K562 (cell line): ENCODE data around the gene ERP29. TPM values are rescaled to one million over a fixed set of nuclear protein-coding genes. Genes with fewer than 3 reads are reported as not detected.
A peak's percentile ranks its signal among the peaks of the same experiment; 100 is the strongest.

Experiments
- CTBP1 ChIP-seq: fragments of 450-650 bp; IDR thresholded peaks from 2 replicates; pipeline ENCODE4 v1.6.1; 2016; ENCODE audit warnings: borderline replicate concordance
- LCOR ChIP-seq: sonication (generic); formaldehyde crosslinking; IDR thresholded peaks from 2 replicates; pipeline ENCODE4 v1.8.0; 2022; ENCODE audit warnings: mild to moderate bottlenecking, missing genetic modification reagents
- MEF2A ChIP-seq: IDR thresholded peaks from 2 replicates; pipeline ENCODE4 v1.6.1; 2011; ENCODE audit warnings: low read depth, mild to moderate bottlenecking, low read length, moderate library complexity; ENCODE audit not compliant: control insufficient read depth
- NFATC3 ChIP-seq: fragments of 450-650 bp; IDR thresholded peaks from 2 replicates; pipeline ENCODE4 v1.6.1; 2017; ENCODE audit warnings: mild to moderate bottlenecking
- polyA plus RNA-seq, 8 experiments: library from polyadenylated mRNA; depleted of rRNA in 4 of 8; stranded (reverse) in 5 of 8; unstranded in 3 of 8; fragments of >200 nt; fragmentation: Nextera tagmentation in 2 of 8; fragmentation: Illumina TruSeq in 1 of 8; extraction: Ambion mirVana in 2 of 8; extraction: Trizol in 1 of 8; gene quantifications; 2 replicates each; pipeline versions ENCODE4 v1.2.1 to v1.2.3, GENCODE V29; 2011 to 2014; ENCODE audit warnings: inconsistent platforms in 1 of 8, missing spikeins in 1 of 8
- total RNA-seq, 7 experiments: library from RNA; depleted of rRNA in 6 of 7; stranded (reverse); fragments of >200 nt in 6 of 7; fragmentation: Illumina TruSeq in 2 of 7; extraction: Trizol in 2 of 7; gene quantifications; 2 replicates each; pipeline versions ENCODE4 v1.2.1 to v1.2.3, GENCODE V29; 2011 to 2021; ENCODE audit warnings: low replicate concordance in 1 of 7
- TF ChIP-seq, protein P1 (sequence below): fragments of 200-600 bp; sonication (generic); IDR thresholded peaks from one replicate; pipeline ENCODE4 v1.6.1; 2012; ENCODE audit warnings: mild to moderate bottlenecking, low read depth, low read length, inconsistent platforms
- TF ChIP-seq, protein P2 (sequence below), 2 experiments: fragments of 450-650 bp; conservative IDR thresholded peaks; 2 replicates each; pipeline ENCODE4 v1.6.1; 2017; ENCODE audit warnings: mild to moderate bottlenecking in 2 of 2, moderate library complexity in 2 of 2
- TF ChIP-seq, protein P3 (sequence below): fragments of 250-450 bp; sonication (Bioruptor Pico); IDR thresholded peaks from 2 replicates; pipeline ENCODE4 v1.5.1; 2021; ENCODE audit warnings: mild to moderate bottlenecking
- TF ChIP-seq, protein P4 (sequence below): fragments of 450-650 bp; IDR thresholded peaks from 2 replicates; pipeline ENCODE4 v1.6.1; 2016

ERP29 gene
- total and polyA plus RNA-seq, 9 of the 15 experiments (the other 6 are each of a cell fraction or from before 2014, with no cell fraction given): 42.4 to 146 (median 111) TPM

DNA sequence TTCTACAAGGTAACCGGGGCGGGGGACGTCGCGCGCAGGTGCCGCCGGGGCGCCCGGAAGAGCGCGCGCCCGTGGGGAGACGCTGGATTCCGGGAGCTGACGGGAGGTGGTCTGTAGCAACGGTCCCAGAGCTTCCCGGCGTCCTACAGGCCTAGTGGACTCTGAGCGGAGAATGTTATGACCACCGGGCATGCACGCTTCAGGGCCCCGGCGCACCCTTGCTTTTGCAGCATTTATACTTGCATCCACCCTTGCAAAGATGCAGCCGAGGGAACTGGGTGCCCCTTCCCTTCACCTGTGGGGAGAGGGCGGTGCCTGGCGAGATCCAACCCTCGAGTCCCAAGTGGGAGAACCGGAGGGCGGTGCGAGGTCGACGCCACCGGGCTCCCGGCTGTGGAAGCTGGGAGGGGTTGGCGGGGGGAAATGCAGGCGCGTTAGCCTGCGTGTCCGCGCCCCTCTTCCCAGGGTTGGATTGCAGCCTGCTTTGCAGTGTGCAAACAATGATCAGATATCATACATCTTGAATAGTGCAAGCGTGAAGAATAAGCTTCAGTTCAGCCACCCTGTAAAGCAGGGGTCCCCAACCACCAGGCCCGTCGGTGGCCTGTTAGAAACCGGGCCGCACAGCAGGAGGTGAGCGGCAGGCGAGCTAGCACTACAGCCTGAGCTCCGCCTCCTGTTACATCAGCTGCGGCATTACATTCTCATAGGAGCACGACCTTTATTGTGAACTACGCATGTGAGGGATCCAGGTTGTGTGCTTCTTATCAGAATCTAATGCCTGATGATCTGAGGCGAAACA lies 576 bp downstream of the ERP29 start (continued):
- TF ChIP-seq, protein P1, sequence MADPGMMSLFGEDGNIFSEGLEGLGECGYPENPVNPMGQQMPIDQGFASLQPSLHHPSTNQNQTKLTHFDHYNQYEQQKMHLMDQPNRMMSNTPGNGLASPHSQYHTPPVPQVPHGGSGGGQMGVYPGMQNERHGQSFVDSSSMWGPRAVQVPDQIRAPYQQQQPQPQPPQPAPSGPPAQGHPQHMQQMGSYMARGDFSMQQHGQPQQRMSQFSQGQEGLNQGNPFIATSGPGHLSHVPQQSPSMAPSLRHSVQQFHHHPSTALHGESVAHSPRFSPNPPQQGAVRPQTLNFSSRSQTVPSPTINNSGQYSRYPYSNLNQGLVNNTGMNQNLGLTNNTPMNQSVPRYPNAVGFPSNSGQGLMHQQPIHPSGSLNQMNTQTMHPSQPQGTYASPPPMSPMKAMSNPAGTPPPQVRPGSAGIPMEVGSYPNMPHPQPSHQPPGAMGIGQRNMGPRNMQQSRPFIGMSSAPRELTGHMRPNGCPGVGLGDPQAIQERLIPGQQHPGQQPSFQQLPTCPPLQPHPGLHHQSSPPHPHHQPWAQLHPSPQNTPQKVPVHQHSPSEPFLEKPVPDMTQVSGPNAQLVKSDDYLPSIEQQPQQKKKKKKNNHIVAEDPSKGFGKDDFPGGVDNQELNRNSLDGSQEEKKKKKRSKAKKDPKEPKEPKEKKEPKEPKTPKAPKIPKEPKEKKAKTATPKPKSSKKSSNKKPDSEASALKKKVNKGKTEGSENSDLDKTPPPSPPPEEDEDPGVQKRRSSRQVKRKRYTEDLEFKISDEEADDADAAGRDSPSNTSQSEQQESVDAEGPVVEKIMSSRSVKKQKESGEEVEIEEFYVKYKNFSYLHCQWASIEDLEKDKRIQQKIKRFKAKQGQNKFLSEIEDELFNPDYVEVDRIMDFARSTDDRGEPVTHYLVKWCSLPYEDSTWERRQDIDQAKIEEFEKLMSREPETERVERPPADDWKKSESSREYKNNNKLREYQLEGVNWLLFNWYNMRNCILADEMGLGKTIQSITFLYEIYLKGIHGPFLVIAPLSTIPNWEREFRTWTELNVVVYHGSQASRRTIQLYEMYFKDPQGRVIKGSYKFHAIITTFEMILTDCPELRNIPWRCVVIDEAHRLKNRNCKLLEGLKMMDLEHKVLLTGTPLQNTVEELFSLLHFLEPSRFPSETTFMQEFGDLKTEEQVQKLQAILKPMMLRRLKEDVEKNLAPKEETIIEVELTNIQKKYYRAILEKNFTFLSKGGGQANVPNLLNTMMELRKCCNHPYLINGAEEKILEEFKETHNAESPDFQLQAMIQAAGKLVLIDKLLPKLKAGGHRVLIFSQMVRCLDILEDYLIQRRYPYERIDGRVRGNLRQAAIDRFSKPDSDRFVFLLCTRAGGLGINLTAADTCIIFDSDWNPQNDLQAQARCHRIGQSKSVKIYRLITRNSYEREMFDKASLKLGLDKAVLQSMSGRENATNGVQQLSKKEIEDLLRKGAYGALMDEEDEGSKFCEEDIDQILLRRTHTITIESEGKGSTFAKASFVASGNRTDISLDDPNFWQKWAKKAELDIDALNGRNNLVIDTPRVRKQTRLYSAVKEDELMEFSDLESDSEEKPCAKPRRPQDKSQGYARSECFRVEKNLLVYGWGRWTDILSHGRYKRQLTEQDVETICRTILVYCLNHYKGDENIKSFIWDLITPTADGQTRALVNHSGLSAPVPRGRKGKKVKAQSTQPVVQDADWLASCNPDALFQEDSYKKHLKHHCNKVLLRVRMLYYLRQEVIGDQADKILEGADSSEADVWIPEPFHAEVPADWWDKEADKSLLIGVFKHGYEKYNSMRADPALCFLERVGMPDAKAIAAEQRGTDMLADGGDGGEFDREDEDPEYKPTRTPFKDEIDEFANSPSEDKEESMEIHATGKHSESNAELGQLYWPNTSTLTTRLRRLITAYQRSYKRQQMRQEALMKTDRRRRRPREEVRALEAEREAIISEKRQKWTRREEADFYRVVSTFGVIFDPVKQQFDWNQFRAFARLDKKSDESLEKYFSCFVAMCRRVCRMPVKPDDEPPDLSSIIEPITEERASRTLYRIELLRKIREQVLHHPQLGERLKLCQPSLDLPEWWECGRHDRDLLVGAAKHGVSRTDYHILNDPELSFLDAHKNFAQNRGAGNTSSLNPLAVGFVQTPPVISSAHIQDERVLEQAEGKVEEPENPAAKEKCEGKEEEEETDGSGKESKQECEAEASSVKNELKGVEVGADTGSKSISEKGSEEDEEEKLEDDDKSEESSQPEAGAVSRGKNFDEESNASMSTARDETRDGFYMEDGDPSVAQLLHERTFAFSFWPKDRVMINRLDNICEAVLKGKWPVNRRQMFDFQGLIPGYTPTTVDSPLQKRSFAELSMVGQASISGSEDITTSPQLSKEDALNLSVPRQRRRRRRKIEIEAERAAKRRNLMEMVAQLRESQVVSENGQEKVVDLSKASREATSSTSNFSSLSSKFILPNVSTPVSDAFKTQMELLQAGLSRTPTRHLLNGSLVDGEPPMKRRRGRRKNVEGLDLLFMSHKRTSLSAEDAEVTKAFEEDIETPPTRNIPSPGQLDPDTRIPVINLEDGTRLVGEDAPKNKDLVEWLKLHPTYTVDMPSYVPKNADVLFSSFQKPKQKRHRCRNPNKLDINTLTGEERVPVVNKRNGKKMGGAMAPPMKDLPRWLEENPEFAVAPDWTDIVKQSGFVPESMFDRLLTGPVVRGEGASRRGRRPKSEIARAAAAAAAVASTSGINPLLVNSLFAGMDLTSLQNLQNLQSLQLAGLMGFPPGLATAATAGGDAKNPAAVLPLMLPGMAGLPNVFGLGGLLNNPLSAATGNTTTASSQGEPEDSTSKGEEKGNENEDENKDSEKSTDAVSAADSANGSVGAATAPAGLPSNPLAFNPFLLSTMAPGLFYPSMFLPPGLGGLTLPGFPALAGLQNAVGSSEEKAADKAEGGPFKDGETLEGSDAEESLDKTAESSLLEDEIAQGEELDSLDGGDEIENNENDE: no peak
- TF ChIP-seq LCOR (0 out of 2 replicates have a peak, but pooled peaks have one; percentile 14), MEF2A (no peak), CTBP1 (peak; percentile 64), NFATC3 (no peak)
- TF ChIP-seq, protein P2, sequence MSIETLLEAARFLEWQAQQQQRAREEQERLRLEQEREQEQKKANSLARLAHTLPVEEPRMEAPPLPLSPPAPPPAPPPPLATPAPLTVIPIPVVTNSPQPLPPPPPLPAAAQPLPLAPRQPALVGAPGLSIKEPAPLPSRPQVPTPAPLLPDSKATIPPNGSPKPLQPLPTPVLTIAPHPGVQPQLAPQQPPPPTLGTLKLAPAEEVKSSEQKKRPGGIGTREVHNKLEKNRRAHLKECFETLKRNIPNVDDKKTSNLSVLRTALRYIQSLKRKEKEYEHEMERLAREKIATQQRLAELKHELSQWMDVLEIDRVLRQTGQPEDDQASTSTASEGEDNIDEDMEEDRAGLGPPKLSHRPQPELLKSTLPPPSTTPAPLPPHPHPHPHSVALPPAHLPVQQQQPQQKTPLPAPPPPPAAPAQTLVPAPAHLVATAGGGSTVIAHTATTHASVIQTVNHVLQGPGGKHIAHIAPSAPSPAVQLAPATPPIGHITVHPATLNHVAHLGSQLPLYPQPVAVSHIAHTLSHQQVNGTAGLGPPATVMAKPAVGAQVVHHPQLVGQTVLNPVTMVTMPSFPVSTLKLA (conservative IDR thresholded peaks at IDR 0.05): peak in 1 of 2 experiments; percentile 7; a peak in 2 of 4 replicates
- TF ChIP-seq, protein P3, sequence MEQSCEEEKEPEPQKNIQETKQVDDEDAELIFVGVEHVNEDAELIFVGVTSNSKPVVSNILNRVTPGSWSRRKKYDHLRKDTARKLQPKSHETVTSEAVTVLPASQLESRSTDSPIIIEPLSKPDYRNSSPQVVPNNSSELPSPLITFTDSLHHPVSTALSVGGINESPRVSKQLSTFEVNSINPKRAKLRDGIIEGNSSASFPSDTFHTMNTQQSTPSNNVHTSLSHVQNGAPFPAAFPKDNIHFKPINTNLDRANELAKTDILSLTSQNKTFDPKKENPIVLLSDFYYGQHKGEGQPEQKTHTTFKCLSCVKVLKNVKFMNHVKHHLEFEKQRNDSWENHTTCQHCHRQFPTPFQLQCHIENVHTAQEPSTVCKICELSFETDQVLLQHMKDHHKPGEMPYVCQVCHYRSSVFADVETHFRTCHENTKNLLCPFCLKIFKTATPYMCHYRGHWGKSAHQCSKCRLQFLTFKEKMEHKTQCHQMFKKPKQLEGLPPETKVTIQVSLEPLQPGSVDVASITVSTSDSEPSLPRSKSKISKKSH: no peak
- TF ChIP-seq, protein P4, sequence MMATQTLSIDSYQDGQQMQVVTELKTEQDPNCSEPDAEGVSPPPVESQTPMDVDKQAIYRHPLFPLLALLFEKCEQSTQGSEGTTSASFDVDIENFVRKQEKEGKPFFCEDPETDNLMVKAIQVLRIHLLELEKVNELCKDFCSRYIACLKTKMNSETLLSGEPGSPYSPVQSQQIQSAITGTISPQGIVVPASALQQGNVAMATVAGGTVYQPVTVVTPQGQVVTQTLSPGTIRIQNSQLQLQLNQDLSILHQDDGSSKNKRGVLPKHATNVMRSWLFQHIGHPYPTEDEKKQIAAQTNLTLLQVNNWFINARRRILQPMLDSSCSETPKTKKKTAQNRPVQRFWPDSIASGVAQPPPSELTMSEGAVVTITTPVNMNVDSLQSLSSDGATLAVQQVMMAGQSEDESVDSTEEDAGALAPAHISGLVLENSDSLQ: peak; percentile 80
